Measurements from ENCODE around the gene LRRC57. TPM values are rescaled to one million over a fixed set of nuclear protein-coding genes. Genes with fewer than 3 reads are reported as not detected.
"Not testable (repeated sequence)": the region's sequence is repeated elsewhere in the genome, so short reads cannot be mapped to it uniquely, and the experiment has no call there.

The LRRC57 gene
- total and polyA plus RNA-seq, 2 donors = 9.6 to 13.8 TPM

- Histone ChIP-seq H3K4me3 (ENCODE audit: low read length in 2 of 2) (no peak overlapping the region), H3K27ac (ENCODE audit: low read depth in 1 of 2, low read length in 1 of 2) (no peak overlapping the region), H3K9me3 (ENCODE audit: control insufficient read depth in 2 of 2, insufficient read depth in 1 of 2, low read length in 1 of 2) (no peaks in the 10 kb centered on the region), H3K27me3 (ENCODE audit: control insufficient read depth in 2 of 2, insufficient read depth in 1 of 2, low read length in 1 of 2) (no peaks in the 10 kb centered on the region), H3K36me3 (ENCODE audit: control insufficient read depth in 2 of 2, insufficient read depth in 2 of 2, low read length in 1 of 2) (peaks cover 23 to 39% of the 10 kb centered on the region in 2 donors), H3K4me1 (ENCODE audit: control insufficient read depth in 2 of 2, insufficient read depth in 2 of 2, low read length in 2 of 2) (no peaks in the 10 kb centered on the region)
- 97% methylated on average over 3 of the region's 3 CpGs for WGBS
- no peak for DNase-seq (ENCODE audit: low read depth in 6 of 9, low spot score in 9 of 9)
These were observed 10.1 kb upstream of the LRRC57 start for GRCh38 chr15:42558739-42559138.

GRCh38 chr15:42556550-42557207 is 8.1 kb upstream of the LRRC57 start:
- H3K4me3 ChIP-seq (ENCODE audit: low read length in 2 of 2); H3K27ac ChIP-seq (ENCODE audit: low read depth in 1 of 2, low read length in 1 of 2); H3K9me3 ChIP-seq (ENCODE audit: control insufficient read depth in 2 of 2, insufficient read depth in 1 of 2, low read length in 1 of 2); H3K27me3 ChIP-seq (ENCODE audit: control insufficient read depth in 2 of 2, insufficient read depth in 1 of 2, low read length in 1 of 2); H3K4me1 ChIP-seq (ENCODE audit: control insufficient read depth in 2 of 2, insufficient read depth in 2 of 2, low read length in 2 of 2); DNase-seq (ENCODE audit: low read depth in 6 of 9, low spot score in 9 of 9): not testable (repeated sequence)
- H3K36me3 ChIP-seq (ENCODE audit: control insufficient read depth in 2 of 2, insufficient read depth in 2 of 2, low read length in 1 of 2) = peaks cover 14 to 30% of the 10 kb centered on the region in 2 donors
- WGBS = 97% methylated on average over 10 of the region's 12 CpGs

GRCh38 chr15:42553554-42553953 is 5.0 kb upstream of the LRRC57 start:
- DNase-seq (ENCODE audit: low read depth in 6 of 9, low spot score in 9 of 9) = no peak
- H3K27me3 ChIP-seq (ENCODE audit: control insufficient read depth in 2 of 2, insufficient read depth in 1 of 2, low read length in 1 of 2) = no peaks in the 10 kb centered on the region
- H3K9me3 ChIP-seq (ENCODE audit: control insufficient read depth in 2 of 2, insufficient read depth in 1 of 2, low read length in 1 of 2) = no peaks in the 10 kb centered on the region
- no peak overlapping the region for H3K4me3 ChIP-seq (ENCODE audit: low read length in 2 of 2)
- H3K36me3 ChIP-seq (ENCODE audit: control insufficient read depth in 2 of 2, insufficient read depth in 2 of 2, low read length in 1 of 2) = peaks cover 4 to 5% of the 10 kb centered on the region in 2 donors
- no peak overlapping the region for H3K27ac ChIP-seq (ENCODE audit: low read depth in 1 of 2, low read length in 1 of 2)
- WGBS = 98% methylated on average over 1 of the region's 1 CpG
- peaks cover 5 to 6% of the 10 kb centered on the region in 2 donors for H3K4me1 ChIP-seq (ENCODE audit: control insufficient read depth in 2 of 2, insufficient read depth in 2 of 2, low read length in 2 of 2)

- Histone ChIP-seq H3K9me3 (ENCODE audit: control insufficient read depth in 2 of 2, insufficient read depth in 1 of 2, low read length in 1 of 2) (no peaks in the 10 kb centered on the region), H3K27ac (ENCODE audit: low read depth in 1 of 2, low read length in 1 of 2) (no peak overlapping the region), H3K4me3 (ENCODE audit: low read length in 2 of 2) (peak overlapping the region; percentile 81 to 95), H3K36me3 (ENCODE audit: control insufficient read depth in 2 of 2, insufficient read depth in 2 of 2, low read length in 1 of 2) (peaks cover 0 to 11% of the 10 kb centered on the region in 2 donors), H3K4me1 (ENCODE audit: control insufficient read depth in 2 of 2, insufficient read depth in 2 of 2, low read length in 2 of 2) (peaks cover 15 to 20% of the 10 kb centered on the region in 2 donors), H3K27me3 (ENCODE audit: control insufficient read depth in 2 of 2, insufficient read depth in 1 of 2, low read length in 1 of 2) (no peaks in the 10 kb centered on the region)
- WGBS = 77% methylated on average over 12 of the region's 12 CpGs
- no peak for DNase-seq (ENCODE audit: low read depth in 6 of 9, low spot score in 9 of 9)
These were observed 1.3 kb upstream of the LRRC57 start for GRCh38 chr15:42549741-42550392.

GRCh38 chr15:42549032-42549491 is 469 bp upstream of the LRRC57 start:
- Histone ChIP-seq H3K9me3 (ENCODE audit: control insufficient read depth in 2 of 2, insufficient read depth in 1 of 2, low read length in 1 of 2) (no peaks in the 10 kb centered on the region), H3K4me3 (ENCODE audit: low read length in 2 of 2) (peak overlapping the region; percentile 81 to 95), H3K27ac (ENCODE audit: low read depth in 1 of 2, low read length in 1 of 2) (peak overlapping the region; percentile 90 to 94), H3K4me1 (ENCODE audit: control insufficient read depth in 2 of 2, insufficient read depth in 2 of 2, low read length in 2 of 2) (peaks cover 15 to 20% of the 10 kb centered on the region in 2 donors), H3K36me3 (ENCODE audit: control insufficient read depth in 2 of 2, insufficient read depth in 2 of 2, low read length in 1 of 2) (peaks cover 8 to 17% of the 10 kb centered on the region in 2 donors), H3K27me3 (ENCODE audit: control insufficient read depth in 2 of 2, insufficient read depth in 1 of 2, low read length in 1 of 2) (no peaks in the 10 kb centered on the region)
- under 1% methylated on average over 15 of the region's 15 CpGs for WGBS
- peak in 1 of 9 donors; percentile 29 for DNase-seq (ENCODE audit: low read depth in 6 of 9, low spot score in 9 of 9)

- Histone ChIP-seq H3K4me1 (ENCODE audit: control insufficient read depth in 2 of 2, insufficient read depth in 2 of 2, low read length in 2 of 2) (peaks cover 15 to 20% of the 10 kb centered on the region in 2 donors), H3K27me3 (ENCODE audit: control insufficient read depth in 2 of 2, insufficient read depth in 1 of 2, low read length in 1 of 2) (no peaks in the 10 kb centered on the region), H3K27ac (ENCODE audit: low read depth in 1 of 2, low read length in 1 of 2) (peak overlapping the region; percentile 90 to 94), H3K36me3 (ENCODE audit: control insufficient read depth in 2 of 2, insufficient read depth in 2 of 2, low read length in 1 of 2) (peaks cover 15 to 26% of the 10 kb centered on the region in 2 donors), H3K9me3 (ENCODE audit: control insufficient read depth in 2 of 2, insufficient read depth in 1 of 2, low read length in 1 of 2) (no peaks in the 10 kb centered on the region), H3K4me3 (ENCODE audit: low read length in 2 of 2) (peak overlapping the region; percentile 81 to 95)
- DNase-seq (ENCODE audit: low read depth in 6 of 9, low spot score in 9 of 9) = peak in 3 of 9 donors; percentile 3 to 38 (median 11)
- 15% methylated on average over 9 of the region's 9 CpGs for WGBS
These were observed 710 bp downstream of the LRRC57 start for GRCh38 chr15:42547918-42548248.

- Histone ChIP-seq H3K27ac (ENCODE audit: low read depth in 1 of 2, low read length in 1 of 2) (no peak overlapping the region), H3K4me1 (ENCODE audit: control insufficient read depth in 2 of 2, insufficient read depth in 2 of 2, low read length in 2 of 2) (peaks cover 14 to 18% of the 10 kb centered on the region in 2 donors), H3K9me3 (ENCODE audit: control insufficient read depth in 2 of 2, insufficient read depth in 1 of 2, low read length in 1 of 2) (no peaks in the 10 kb centered on the region), H3K36me3 (ENCODE audit: control insufficient read depth in 2 of 2, insufficient read depth in 2 of 2, low read length in 1 of 2) (peaks cover 18 to 24% of the 10 kb centered on the region in 2 donors), H3K27me3 (ENCODE audit: control insufficient read depth in 2 of 2, insufficient read depth in 1 of 2, low read length in 1 of 2) (no peaks in the 10 kb centered on the region), H3K4me3 (ENCODE audit: low read length in 2 of 2) (no peak overlapping the region)
- DNase-seq (ENCODE audit: low read depth in 6 of 9, low spot score in 9 of 9) = no peak
- WGBS = 95% methylated on average over 4 of the region's 4 CpGs
These were observed 3.6 kb downstream of the LRRC57 start for GRCh38 chr15:42544853-42545629.

- WGBS = 99% methylated on average over 1 of the region's 1 CpG
- Histone ChIP-seq H3K4me1 (ENCODE audit: control insufficient read depth in 2 of 2, insufficient read depth in 2 of 2, low read length in 2 of 2) (no peaks in the 10 kb centered on the region), H3K4me3 (ENCODE audit: low read length in 2 of 2) (no peak overlapping the region), H3K9me3 (ENCODE audit: control insufficient read depth in 2 of 2, insufficient read depth in 1 of 2, low read length in 1 of 2) (no peaks in the 10 kb centered on the region), H3K36me3 (ENCODE audit: control insufficient read depth in 2 of 2, insufficient read depth in 2 of 2, low read length in 1 of 2) (peaks cover 19 to 24% of the 10 kb centered on the region in 2 donors), H3K27ac (ENCODE audit: low read depth in 1 of 2, low read length in 1 of 2) (no peak overlapping the region), H3K27me3 (ENCODE audit: control insufficient read depth in 2 of 2, insufficient read depth in 1 of 2, low read length in 1 of 2) (no peaks in the 10 kb centered on the region)
- DNase-seq (ENCODE audit: low read depth in 6 of 9, low spot score in 9 of 9) = no peak
These were observed 15.3 kb downstream of the LRRC57 start for GRCh38 chr15:42533246-42533645.

- Histone ChIP-seq H3K27me3 (ENCODE audit: control insufficient read depth in 2 of 2, insufficient read depth in 1 of 2, low read length in 1 of 2) (no peaks in the 10 kb centered on the region), H3K4me3 (ENCODE audit: low read length in 2 of 2) (no peak overlapping the region), H3K27ac (ENCODE audit: low read depth in 1 of 2, low read length in 1 of 2) (no peak overlapping the region), H3K9me3 (ENCODE audit: control insufficient read depth in 2 of 2, insufficient read depth in 1 of 2, low read length in 1 of 2) (no peaks in the 10 kb centered on the region), H3K4me1 (ENCODE audit: control insufficient read depth in 2 of 2, insufficient read depth in 2 of 2, low read length in 2 of 2) (no peaks in the 10 kb centered on the region), H3K36me3 (ENCODE audit: control insufficient read depth in 2 of 2, insufficient read depth in 2 of 2, low read length in 1 of 2) (peaks cover 14 to 27% of the 10 kb centered on the region in 2 donors)
- no peak for DNase-seq (ENCODE audit: low read depth in 6 of 9, low spot score in 9 of 9)
- WGBS = 99% methylated on average over 3 of the region's 3 CpGs
These were observed 19.6 kb downstream of the LRRC57 start for GRCh38 chr15:42528970-42529369.

All from thymus (tissue), 11 donors.